Naive thymus-derived CD4-positive, alpha-beta T cell (primary cell): Measurements from ENCODE around the gene PCCA. TPM values are rescaled to one million over a fixed set of nuclear protein-coding genes. Genes with fewer than 3 reads are reported as not detected.

Experiments used
- ATAC-seq: fragments of 150-1000 bp; cut with Tn5 transposase; 2 replicates; pipeline ENCODE4 v1.10.0; 2021; ENCODE audit warnings: mild to moderate bottlenecking, moderate library complexity
- CTCF ChIA-PET: fragments of 350-600 bp; sonication (Branson Sonifier 250); formaldehyde crosslinking; loops from one replicate; lab custom pipeline; 2021; ENCODE audit warnings: antibody characterized with exemption; lab: Charles Lee
- POLR2A ChIA-PET: fragments of 350-600 bp; sonication (Branson Sonifier 250); formaldehyde crosslinking; loops from one replicate; lab custom pipeline; 2021; ENCODE audit warnings: antibody characterized with exemption, inconsistent platforms; lab: Charles Lee
- DNase-seq, 9 donors: peaks; one replicate each; pipeline versions ENCODE4 v3.0.0 to v3.0.0-alpha.2; 2020 to 2022; ENCODE audit warnings: mixed read lengths in 1 of 9
- H3K27ac ChIP-seq: one replicate; pipeline ENCODE4 v1.7.0; 2013; ENCODE audit warnings: mild to moderate bottlenecking, low read depth, low read length, moderate library complexity
- H3K27me3 ChIP-seq, 2 donors: one replicate each; pipeline ENCODE4 v1.7.0; 2013; ENCODE audit warnings: low read length in 2 of 2, mild to moderate bottlenecking in 2 of 2, moderate library complexity in 2 of 2; ENCODE audit not compliant: control insufficient read depth in 2 of 2, insufficient read depth in 2 of 2
- H3K36me3 ChIP-seq, 3 experiments: 1 replicate in 2 of 3; 2 replicates in 1 of 3; pipeline ENCODE4 v1.7.0; 2013; ENCODE audit warnings: low read length in 3 of 3, mild to moderate bottlenecking in 3 of 3, moderate library complexity in 1 of 3; ENCODE audit not compliant: insufficient read depth in 3 of 3, control insufficient read depth in 2 of 3
- H3K4me1 ChIP-seq, 2 donors: one replicate each; pipeline ENCODE4 v1.7.0; 2013; ENCODE audit warnings: low read length in 2 of 2, mild to moderate bottlenecking in 2 of 2, moderate library complexity in 1 of 2; ENCODE audit not compliant: control insufficient read depth in 2 of 2, insufficient read depth in 2 of 2
- H3K4me3 ChIP-seq: 2 replicates; pipeline ENCODE4 v1.7.0; 2013; ENCODE audit warnings: mild to moderate bottlenecking, low read length
- H3K9me3 ChIP-seq, 3 experiments: 1 replicate in 2 of 3; 2 replicates in 1 of 3; pipeline ENCODE4 v1.7.0; 2013; ENCODE audit warnings: low read length in 3 of 3; ENCODE audit not compliant: control insufficient read depth in 2 of 3
- H3K27ac Mint-ChIP-seq, 9 donors: one replicate each; pipeline ENCODE4 v1.8.0; 2020 to 2022; ENCODE audit warnings: mixed read lengths in 9 of 9, mild to moderate bottlenecking in 8 of 9, moderate library complexity in 5 of 9, inconsistent platforms in 2 of 9
- H3K27me3 Mint-ChIP-seq, 5 donors: one replicate each; pipeline ENCODE4 v1.8.0; 2021 to 2022; ENCODE audit warnings: mixed read lengths in 5 of 5, mild to moderate bottlenecking in 1 of 5
- H3K36me3 Mint-ChIP-seq, 5 donors: one replicate each; pipeline ENCODE4 v1.8.0; 2020 to 2022; ENCODE audit warnings: mixed read lengths in 5 of 5, mild to moderate bottlenecking in 3 of 5, inconsistent platforms in 1 of 5
- H3K4me1 Mint-ChIP-seq, 7 donors: one replicate each; pipeline ENCODE4 v1.8.0; 2020 to 2022; ENCODE audit warnings: mixed read lengths in 7 of 7, mild to moderate bottlenecking in 3 of 7, inconsistent platforms in 1 of 7
- H3K4me3 Mint-ChIP-seq, 10 donors: one replicate each; pipeline ENCODE4 v1.8.0; 2020 to 2022; ENCODE audit warnings: mild to moderate bottlenecking in 10 of 10, mixed read lengths in 10 of 10, moderate library complexity in 6 of 10, inconsistent platforms in 2 of 10
- H3K9me3 Mint-ChIP-seq, 11 donors: one replicate each; pipeline ENCODE4 v1.8.0; 2020 to 2022; ENCODE audit warnings: mixed read lengths in 11 of 11, mild to moderate bottlenecking in 4 of 11, inconsistent platforms in 1 of 11, moderate library complexity in 1 of 11
- intact Hi-C, 2 donors: fragments of 100-400 bp; cut with micrococcal nuclease; formaldehyde crosslinking; loops; one replicate each; pipeline ENCODE4 v1.15.1; 2023
- polyA plus RNA-seq, 2 donors: library from polyadenylated mRNA; unstranded; fragments of 300-500 nt; fragmentation: Illumina TruSeq; gene quantifications; one replicate each; pipeline ENCODE4 v1.2.3, GENCODE V29; 2021
- total RNA-seq, 6 experiments: library from RNA in 5 of 6; stranded (reverse) in 5 of 6; gene quantifications; 1 replicate in 5 of 6; 2 replicates in 1 of 6; pipeline ENCODE4 v1.2.3 and lab custom pipeline; 2021 to 2026

The PCCA gene
- total and polyA plus RNA-seq, 7 experiments from 2014 or later: 7.3 to 14.6 (median 11.3) TPM

DNA sequence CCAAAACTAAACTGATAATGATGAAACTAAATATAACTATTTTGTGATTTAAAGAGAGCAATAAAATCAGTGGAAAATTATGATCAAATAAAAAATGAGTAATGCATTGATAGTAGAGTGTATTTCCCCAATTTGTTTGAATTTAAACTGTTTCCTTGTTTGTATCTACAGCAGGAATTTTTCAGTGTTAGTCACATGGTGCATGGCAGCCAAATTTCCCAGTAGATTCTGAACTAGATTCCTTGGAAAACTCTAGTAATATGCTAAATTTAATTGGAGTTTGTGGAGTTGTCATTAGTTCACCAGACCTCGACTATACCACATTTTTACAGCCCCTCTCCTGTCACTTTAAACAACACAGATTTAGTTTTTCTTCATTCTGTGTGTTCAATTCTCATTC, 156.2 kb downstream of the PCCA start:
- H3K27me3 ChIP-seq: no peaks in the 10 kb centered on the region
- H3K27ac ChIP-seq: no peak overlapping the region
- H3K4me1 ChIP-seq: no peaks in the 10 kb centered on the region
- peaks cover 0 to 24% (median 9%) of the 10 kb centered on the region in 5 donors for H3K36me3 Mint-ChIP-seq
- no peaks in the 10 kb centered on the region for H3K36me3 ChIP-seq
- no peaks in the 10 kb centered on the region for H3K27me3 Mint-ChIP-seq
- ChIA-PET CTCF (no interaction called here), POLR2A (no interaction called here)
- no peak overlapping the region for H3K27ac Mint-ChIP-seq
- H3K4me3 Mint-ChIP-seq: no peak overlapping the region
- DNase-seq (no peak), ATAC-seq (no peak)
- peaks cover 0 to 16% (median 8%) of the 10 kb centered on the region in 11 donors for H3K9me3 Mint-ChIP-seq
- intact Hi-C loops: no loop called here
- H3K4me3 ChIP-seq: no peak overlapping the region
- H3K4me1 Mint-ChIP-seq: no peaks in the 10 kb centered on the region
- H3K9me3 ChIP-seq: no peaks in the 10 kb centered on the region

DNA sequence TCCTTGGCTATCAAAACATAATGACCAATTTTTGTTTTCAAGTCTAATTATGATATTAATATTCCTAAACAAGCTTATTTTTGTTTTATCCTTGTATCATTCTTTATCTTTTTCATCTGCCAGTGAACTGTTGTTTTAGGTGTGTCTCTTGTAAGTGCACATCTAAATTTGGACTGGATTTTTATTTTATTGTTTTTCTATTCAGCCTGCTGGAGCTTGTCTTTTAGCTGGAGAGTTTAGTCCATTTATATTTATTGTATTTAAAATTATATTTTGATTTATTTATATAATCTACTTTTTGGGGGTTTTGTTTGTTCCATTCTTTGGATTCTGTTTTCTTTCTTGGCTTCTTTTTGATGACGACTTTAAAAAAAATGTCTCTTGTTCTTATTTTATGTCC, 159.0 kb downstream of the PCCA start:
- intact Hi-C loops: no loop called here
- Mint-ChIP-seq H3K4me1 (no peaks in the 10 kb centered on the region), H3K4me3 (no peak overlapping the region), H3K36me3 (peaks cover 0 to 26% (median 14%) of the 10 kb centered on the region in 5 donors), H3K9me3 (peaks cover 0 to 16% (median 8%) of the 10 kb centered on the region in 11 donors), H3K27me3 (no peaks in the 10 kb centered on the region), H3K27ac (no peak overlapping the region)
- Histone ChIP-seq H3K4me1 (no peaks in the 10 kb centered on the region), H3K4me3 (no peak overlapping the region), H3K27ac (no peak overlapping the region), H3K27me3 (no peaks in the 10 kb centered on the region), H3K9me3 (no peaks in the 10 kb centered on the region), H3K36me3 (no peaks in the 10 kb centered on the region)
- no peak for DNase-seq
- POLR2A ChIA-PET: no interaction called here
- CTCF ChIA-PET: no interaction called here
- no peak for ATAC-seq

DNA sequence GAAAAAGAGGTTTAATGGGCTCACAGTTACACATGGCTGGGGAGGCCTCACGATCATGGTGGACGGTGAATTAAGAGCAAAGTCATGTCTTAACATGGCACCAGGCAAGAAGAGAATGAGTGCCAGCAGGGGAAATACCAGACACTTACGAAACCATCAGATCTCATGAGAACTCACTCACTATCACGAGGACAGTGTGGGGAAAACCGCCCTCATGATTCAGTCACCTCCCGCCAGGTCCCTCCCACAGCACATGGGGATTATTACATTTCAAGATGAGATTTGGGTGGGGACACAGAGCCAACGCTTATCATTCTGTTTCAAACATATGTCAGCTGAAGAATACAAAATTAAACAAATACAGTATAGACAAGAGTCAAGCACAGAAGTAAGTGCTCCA, 165.1 kb downstream of the PCCA start:
- ATAC-seq (no peak), DNase-seq (no peak)
- Histone ChIP-seq H3K36me3 (no peaks in the 10 kb centered on the region), H3K27ac (no peak overlapping the region), H3K4me1 (no peaks in the 10 kb centered on the region), H3K4me3 (no peak overlapping the region), H3K27me3 (no peaks in the 10 kb centered on the region), H3K9me3 (no peaks in the 10 kb centered on the region)
- CTCF ChIA-PET: no interaction called here
- intact Hi-C loops: no loop called here
- Mint-ChIP-seq H3K4me1 (peaks cover 0 to 3% (median 0%) of the 10 kb centered on the region in 7 donors), H3K4me3 (no peak overlapping the region), H3K9me3 (peaks cover 0 to 8% (median 0%) of the 10 kb centered on the region in 11 donors), H3K27me3 (no peaks in the 10 kb centered on the region), H3K27ac (no peak overlapping the region), H3K36me3 (peaks cover 7 to 38% (median 11%) of the 10 kb centered on the region in 5 donors)
- POLR2A ChIA-PET: no interaction called here

DNA sequence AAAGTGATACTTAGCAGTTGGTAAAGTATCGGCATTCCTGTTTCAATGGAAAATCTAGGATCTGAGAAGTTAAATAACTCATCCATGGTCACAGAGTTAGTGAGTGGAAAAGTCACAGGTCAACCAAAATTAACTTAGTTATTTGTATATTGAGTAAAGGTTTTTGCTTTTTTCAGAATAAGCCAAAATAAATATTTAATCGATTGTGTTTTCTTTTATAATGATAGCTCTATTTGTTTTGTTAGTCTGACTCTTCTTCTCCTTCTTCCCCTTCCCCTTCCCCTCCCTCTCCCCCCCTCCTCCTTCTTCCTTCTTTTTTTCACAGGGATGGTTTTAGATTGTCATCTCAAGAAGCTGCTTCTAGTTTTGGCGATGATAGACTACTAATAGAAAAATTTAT, 173.5 kb downstream of the PCCA start:
- no peak overlapping the region for H3K27ac Mint-ChIP-seq

DNA sequence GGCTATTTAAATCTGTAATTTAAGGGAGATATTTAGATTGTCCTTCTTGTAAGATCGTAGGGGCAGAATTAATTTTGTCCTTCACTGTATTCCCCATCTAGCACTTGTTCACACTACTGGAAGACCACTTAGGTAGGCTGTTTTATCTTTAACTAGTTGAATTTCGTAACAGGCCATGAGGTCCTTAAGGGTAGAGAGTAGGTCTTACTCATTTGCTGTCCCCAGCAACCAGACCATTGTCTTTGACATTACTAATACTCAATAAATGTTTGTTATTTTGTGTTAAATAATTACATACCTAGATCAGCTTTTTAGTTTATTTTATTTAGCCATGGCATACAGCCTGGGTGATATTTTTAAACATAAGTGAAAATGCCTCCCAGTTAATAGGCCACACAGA, 177.1 kb downstream of the PCCA start:
- intact Hi-C loops: no loop called here
- ChIA-PET CTCF (no interaction called here), POLR2A (no interaction called here)
- Mint-ChIP-seq H3K9me3 (peaks cover 0 to 1% (median 0%) of the 10 kb centered on the region in 11 donors), H3K27ac (no peak overlapping the region), H3K27me3 (no peaks in the 10 kb centered on the region), H3K36me3 (peaks cover 0 to 40% (median 12%) of the 10 kb centered on the region in 5 donors), H3K4me3 (no peak overlapping the region), H3K4me1 (no peaks in the 10 kb centered on the region)
- H3K4me1 ChIP-seq: no peaks in the 10 kb centered on the region
- H3K27ac ChIP-seq: no peak overlapping the region
- no peaks in the 10 kb centered on the region for H3K9me3 ChIP-seq
- no peak overlapping the region for H3K4me3 ChIP-seq
- peaks cover 0 to 5% (median 0%) of the 10 kb centered on the region in 3 experiments for H3K36me3 ChIP-seq
- no peak for ATAC-seq
- no peak for DNase-seq
- no peaks in the 10 kb centered on the region for H3K27me3 ChIP-seq

More for the DNA sequence above, 173.5 kb downstream of the PCCA start:
- ATAC-seq (no peak), DNase-seq (no peak)
- H3K4me3 Mint-ChIP-seq: no peak overlapping the region
- H3K27me3 Mint-ChIP-seq: no peaks in the 10 kb centered on the region
- ChIA-PET CTCF (no interaction called here), POLR2A (no interaction called here)
- Histone ChIP-seq H3K36me3 (no peaks in the 10 kb centered on the region), H3K4me3 (no peak overlapping the region), H3K27me3 (no peaks in the 10 kb centered on the region), H3K4me1 (no peaks in the 10 kb centered on the region), H3K27ac (no peak overlapping the region), H3K9me3 (no peaks in the 10 kb centered on the region)
- H3K9me3 Mint-ChIP-seq: peaks cover 0 to 1% (median 0%) of the 10 kb centered on the region in 11 donors
- H3K36me3 Mint-ChIP-seq: peaks cover 0 to 33% (median 15%) of the 10 kb centered on the region in 5 donors
- H3K4me1 Mint-ChIP-seq: no peaks in the 10 kb centered on the region
- intact Hi-C loops: no loop called here

DNA sequence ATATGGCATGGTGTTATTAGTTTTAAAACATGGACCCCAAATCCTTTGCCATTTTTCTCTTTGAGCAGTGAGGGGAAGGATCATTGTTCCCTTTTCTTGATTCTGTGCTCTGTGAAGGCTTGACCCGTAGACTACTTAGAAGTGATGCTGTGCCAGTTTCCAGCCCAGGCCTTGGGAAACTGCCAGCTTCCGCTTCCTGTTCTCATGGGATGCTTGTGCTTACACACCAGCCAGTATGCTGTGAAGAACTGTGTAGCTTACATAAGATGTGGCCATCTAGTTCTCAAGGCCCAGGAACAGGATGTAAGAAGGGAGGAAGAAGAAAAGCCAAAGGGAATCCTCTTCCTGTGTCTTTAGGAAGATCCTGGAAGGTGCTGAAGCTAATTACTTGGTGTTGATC, 180.9 kb downstream of the PCCA start:
- intact Hi-C loops: no loop called here
- H3K27me3 Mint-ChIP-seq: no peaks in the 10 kb centered on the region
- no peak overlapping the region for H3K4me3 Mint-ChIP-seq
- CTCF ChIA-PET: no interaction called here
- peaks cover 4 to 53% (median 16%) of the 10 kb centered on the region in 5 donors for H3K36me3 Mint-ChIP-seq
- POLR2A ChIA-PET: no interaction called here
- Histone ChIP-seq H3K9me3 (no peaks in the 10 kb centered on the region), H3K4me1 (no peaks in the 10 kb centered on the region), H3K27ac (no peak overlapping the region), H3K4me3 (no peak overlapping the region), H3K27me3 (no peaks in the 10 kb centered on the region), H3K36me3 (peaks cover 0 to 5% (median 0%) of the 10 kb centered on the region in 3 experiments)
- DNase-seq: no peak
- no peak for ATAC-seq
- no peaks in the 10 kb centered on the region for H3K4me1 Mint-ChIP-seq
- peak overlapping the region in 1 of 9 donors; percentile 30 for H3K27ac Mint-ChIP-seq
- H3K9me3 Mint-ChIP-seq: no peaks in the 10 kb centered on the region

DNA sequence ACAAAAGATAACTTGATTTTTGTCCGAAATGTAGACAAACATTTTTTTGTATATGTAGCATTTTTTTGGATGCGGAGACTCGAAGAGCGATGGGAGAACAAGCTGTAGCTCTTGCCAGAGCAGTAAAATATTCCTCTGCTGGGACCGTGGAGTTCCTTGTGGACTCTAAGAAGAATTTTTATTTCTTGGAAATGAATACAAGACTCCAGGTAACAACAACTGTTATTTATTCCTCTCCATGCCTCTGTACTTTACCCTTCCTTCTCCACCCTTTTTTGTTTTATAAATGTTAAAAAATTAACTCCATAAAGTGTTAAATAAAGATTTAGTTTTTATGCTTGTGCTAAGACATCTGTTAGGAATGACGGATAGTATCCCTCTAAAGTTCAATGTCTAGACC, 184.2 kb downstream of the PCCA start:
- H3K36me3 Mint-ChIP-seq: peaks cover 4 to 60% (median 26%) of the 10 kb centered on the region in 5 donors
- intact Hi-C loops: no loop called here
- H3K4me1 Mint-ChIP-seq: no peaks in the 10 kb centered on the region

More for the DNA sequence above, 184.2 kb downstream of the PCCA start:
- no peak overlapping the region for H3K27ac ChIP-seq
- ATAC-seq: no peak
- peaks cover 0 to 5% (median 0%) of the 10 kb centered on the region in 3 experiments for H3K36me3 ChIP-seq
- POLR2A ChIA-PET: no interaction called here
- H3K27me3 Mint-ChIP-seq: no peaks in the 10 kb centered on the region
- CTCF ChIA-PET: no interaction called here
- no peak for DNase-seq
- no peak overlapping the region for H3K27ac Mint-ChIP-seq
- H3K27me3 ChIP-seq: no peaks in the 10 kb centered on the region
- H3K9me3 Mint-ChIP-seq: no peaks in the 10 kb centered on the region
- no peaks in the 10 kb centered on the region for H3K4me1 ChIP-seq
- no peak overlapping the region for H3K4me3 ChIP-seq
- no peak overlapping the region for H3K4me3 Mint-ChIP-seq
- no peaks in the 10 kb centered on the region for H3K9me3 ChIP-seq
